Astrocyte of the spinal cord (primary cell): Measurements from ENCODE around the gene ANO10.
"Not testable (repeated sequence)": the region's sequence is repeated elsewhere in the genome, so short reads cannot be mapped to it uniquely, and the experiment has no call there.

ENCODE experiments used
- DNase-seq: peaks from one replicate; pipeline ENCODE4 v3.0.0; 2011; ENCODE audit warnings: low read depth, low spot score
- H3K4me3 ChIP-seq: 2 replicates; pipeline ENCODE4 v1.5.1; 2011; ENCODE audit warnings: low read depth, mild to moderate bottlenecking, low read length, moderate library complexity
- in situ Hi-C: cut with HindIII; loops from 2 replicates; pipeline ENCODE4 v1.10.0; 2017; ENCODE audit warnings: low sequenced_read_pairs
- TF ChIP-seq, protein P1 (sequence below): IDR thresholded peaks from 2 replicates; pipeline ENCODE4 v1.5.1; 2012; ENCODE audit warnings: low read depth, mild to moderate bottlenecking, low read length, inconsistent platforms

The ANO10 gene

DNA sequence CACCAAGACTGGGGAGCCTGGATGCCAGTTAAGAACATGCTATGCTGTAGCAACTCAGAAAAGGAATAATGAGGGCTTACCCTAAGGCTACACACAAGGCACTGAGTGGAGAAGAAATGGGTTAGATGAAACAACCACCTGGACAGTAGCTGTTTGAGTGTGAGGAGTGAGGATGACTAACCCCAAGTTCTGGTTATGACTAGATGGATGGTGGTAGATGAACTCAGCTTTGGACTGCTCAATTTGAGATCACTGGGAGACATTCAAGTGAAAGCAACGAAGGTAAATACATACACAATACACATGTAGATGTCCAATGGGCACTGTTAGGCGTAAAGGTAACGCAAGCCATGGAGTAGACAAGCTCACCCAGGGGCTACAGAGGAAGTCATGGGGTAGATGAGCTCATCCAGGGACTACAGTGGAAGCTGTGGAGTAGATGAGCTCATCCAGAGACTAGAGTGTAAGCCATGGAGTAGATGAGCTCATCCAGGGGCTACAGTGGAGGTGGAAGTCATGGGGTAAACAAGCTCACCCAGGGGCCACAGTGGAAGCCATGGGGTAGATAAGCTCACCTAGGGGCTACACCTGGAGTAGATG, 98.3 kb downstream of the ANO10 start:
- in situ Hi-C loops, result no loop called here
- no peak for DNase-seq
- TF ChIP-seq, protein P1, sequence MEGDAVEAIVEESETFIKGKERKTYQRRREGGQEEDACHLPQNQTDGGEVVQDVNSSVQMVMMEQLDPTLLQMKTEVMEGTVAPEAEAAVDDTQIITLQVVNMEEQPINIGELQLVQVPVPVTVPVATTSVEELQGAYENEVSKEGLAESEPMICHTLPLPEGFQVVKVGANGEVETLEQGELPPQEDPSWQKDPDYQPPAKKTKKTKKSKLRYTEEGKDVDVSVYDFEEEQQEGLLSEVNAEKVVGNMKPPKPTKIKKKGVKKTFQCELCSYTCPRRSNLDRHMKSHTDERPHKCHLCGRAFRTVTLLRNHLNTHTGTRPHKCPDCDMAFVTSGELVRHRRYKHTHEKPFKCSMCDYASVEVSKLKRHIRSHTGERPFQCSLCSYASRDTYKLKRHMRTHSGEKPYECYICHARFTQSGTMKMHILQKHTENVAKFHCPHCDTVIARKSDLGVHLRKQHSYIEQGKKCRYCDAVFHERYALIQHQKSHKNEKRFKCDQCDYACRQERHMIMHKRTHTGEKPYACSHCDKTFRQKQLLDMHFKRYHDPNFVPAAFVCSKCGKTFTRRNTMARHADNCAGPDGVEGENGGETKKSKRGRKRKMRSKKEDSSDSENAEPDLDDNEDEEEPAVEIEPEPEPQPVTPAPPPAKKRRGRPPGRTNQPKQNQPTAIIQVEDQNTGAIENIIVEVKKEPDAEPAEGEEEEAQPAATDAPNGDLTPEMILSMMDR, result no peak

DNA sequence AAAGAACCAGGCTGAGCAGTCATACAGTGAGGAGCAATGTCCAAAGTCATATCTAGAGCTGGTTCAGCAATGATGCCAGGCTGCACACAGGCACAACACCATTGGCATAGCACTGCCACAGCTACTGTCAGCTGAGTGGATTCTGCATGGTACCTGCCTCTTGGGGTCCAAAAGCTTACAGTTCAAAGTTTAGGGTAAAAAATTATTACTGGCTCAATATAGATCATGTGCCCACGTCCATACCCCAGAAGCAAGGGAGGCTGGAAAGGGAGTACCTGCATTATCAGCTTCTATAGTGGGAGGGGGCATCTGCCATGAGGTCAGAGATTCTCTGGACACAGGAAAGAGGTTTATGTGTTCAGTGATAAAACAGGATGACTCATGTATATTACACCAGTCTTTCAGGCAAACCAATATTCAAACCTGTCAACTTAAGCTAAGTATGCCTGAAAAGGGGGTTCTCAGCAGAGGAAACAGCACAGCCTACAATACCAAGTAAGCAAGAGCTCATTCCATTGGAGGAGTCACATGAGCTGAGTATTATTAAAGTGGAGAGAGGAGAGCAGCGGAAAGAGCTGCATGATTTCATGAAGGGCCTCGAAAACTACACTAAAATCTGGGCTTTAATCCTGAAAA, 99.0 kb downstream of the ANO10 start:
- in situ Hi-C loops, result no loop called here
- TF ChIP-seq, protein P1, result no peak
- peak; percentile 11 for DNase-seq
- H3K4me3 ChIP-seq, result no peak overlapping the region

More for the DNA sequence above, 98.3 kb downstream of the ANO10 start:
- no peak overlapping the region for H3K4me3 ChIP-seq

DNA sequence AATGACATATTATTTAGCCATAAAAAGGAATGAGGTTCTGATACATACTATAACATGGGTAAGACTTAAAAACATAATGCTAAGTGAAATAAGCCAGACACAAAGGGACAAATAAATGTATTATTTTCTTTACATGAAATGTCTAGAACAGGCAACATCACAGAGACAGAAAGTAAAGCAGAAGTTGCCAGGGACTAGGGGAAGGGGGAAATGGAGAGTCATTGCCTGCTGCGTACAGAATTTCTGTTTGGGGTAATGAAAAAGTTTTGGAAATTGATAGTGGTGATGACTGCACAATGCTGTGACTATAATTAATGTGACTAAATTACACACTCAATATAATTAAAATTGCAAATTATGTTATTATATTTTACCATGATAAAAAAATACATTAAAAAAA, 99.9 kb downstream of the ANO10 start:
- TF ChIP-seq, protein P1, result no peak
- DNase-seq, result no peak
- no peak overlapping the region for H3K4me3 ChIP-seq
- in situ Hi-C loops, result no loop called here

GRCh38 chr3:43518515-43518914, 103.3 kb downstream of the ANO10 start:
- H3K4me3 ChIP-seq, in situ Hi-C loops, DNase-seq: not testable (repeated sequence)

DNA sequence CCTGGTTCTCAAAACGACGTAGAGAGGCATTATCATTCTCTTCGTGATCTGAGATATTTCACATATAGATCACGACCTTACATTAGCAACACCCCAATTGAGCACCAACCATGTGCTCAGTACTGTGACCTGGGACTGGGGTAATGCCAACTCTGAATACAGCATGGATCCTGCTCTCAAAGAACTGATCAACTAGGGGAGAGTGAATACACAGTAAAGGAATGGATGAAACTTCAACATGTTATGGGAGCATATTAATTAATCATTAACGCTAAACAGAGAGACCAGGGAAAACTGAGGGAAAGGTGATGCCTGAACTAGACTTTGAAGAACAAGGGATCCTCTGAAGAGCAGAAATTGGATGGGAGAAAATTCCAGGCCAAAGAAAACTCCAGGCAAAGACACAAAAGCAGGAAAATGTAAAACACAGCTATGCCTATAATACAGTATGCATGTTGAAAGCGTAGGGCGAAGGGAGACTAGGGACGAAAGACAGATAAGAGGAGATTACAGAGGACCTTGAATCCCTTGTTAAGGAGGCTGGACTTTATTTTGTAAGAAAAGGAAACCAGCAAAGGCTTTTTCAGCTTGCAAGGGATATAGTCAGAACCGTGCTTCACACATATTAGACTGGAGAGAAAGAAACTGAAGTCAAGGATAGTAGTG, 105.7 kb downstream of the ANO10 start:
- in situ Hi-C loops, result no loop called here
- TF ChIP-seq, protein P1, result no peak
- H3K4me3 ChIP-seq, result no peak overlapping the region
- no peak for DNase-seq

GRCh38 chr3:43515208-43515917, 106.4 kb downstream of the ANO10 start:
- DNase-seq, result no peak
- TF ChIP-seq, protein P1, result no peak
- in situ Hi-C loops, result no loop called here
- H3K4me3 ChIP-seq, result no peak overlapping the region
